NCI-H2107 treated with DMSO at 0.1 percent for 48 hours (cell line): ENCODE results near the gene NOC4L.
A peak's percentile ranks its signal among the peaks of the same experiment; 100 is the strongest.
"Not testable (repeated sequence)": the region's sequence is repeated elsewhere in the genome, so short reads cannot be mapped to it uniquely, and the experiment has no call there.

ENCODE experiments used
- DNase-seq: peaks from one replicate; lab custom pipeline; 2025; ENCODE audit not compliant: unreplicated experiment; lab: John Stamatoyannopoulos, UW

The NOC4L gene

GRCh38 chr12:132123970-132124765 is 20.1 kb upstream of the NOC4L start:
- DNase-seq: no peak

GRCh38 chr12:132124766-132125425 is 19.4 kb upstream of the NOC4L start:
- no peak for DNase-seq

- DNase-seq: no peak
These were observed 18.5 kb upstream of the NOC4L start for GRCh38 chr12:132125736-132126135.

DNA sequence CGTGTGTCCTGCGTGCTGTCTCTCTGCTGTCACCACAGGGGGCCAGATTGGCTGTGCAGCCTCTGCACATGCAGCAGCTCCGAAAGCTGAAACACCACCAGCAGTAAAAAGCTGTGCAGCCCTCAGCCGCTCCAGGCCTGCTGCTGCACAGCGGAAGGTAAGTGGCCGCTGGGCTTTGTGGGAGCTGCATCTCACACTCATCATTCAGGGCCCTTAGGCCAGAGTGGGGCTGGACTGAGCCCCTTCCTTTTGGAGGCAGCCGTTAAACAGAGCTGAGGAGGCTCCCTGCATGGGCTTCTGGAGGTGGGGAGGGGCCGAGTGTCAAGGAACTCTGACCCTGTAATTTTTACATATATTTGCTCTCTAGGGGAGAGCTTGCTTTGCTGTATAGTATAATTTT is 17.2 kb upstream of the NOC4L start:
- no peak for DNase-seq

GRCh38 chr12:132129007-132129406 is 15.2 kb upstream of the NOC4L start:
- no peak for DNase-seq

GRCh38 chr12:132130690-132131089 is 13.6 kb upstream of the NOC4L start:
- no peak for DNase-seq

DNA sequence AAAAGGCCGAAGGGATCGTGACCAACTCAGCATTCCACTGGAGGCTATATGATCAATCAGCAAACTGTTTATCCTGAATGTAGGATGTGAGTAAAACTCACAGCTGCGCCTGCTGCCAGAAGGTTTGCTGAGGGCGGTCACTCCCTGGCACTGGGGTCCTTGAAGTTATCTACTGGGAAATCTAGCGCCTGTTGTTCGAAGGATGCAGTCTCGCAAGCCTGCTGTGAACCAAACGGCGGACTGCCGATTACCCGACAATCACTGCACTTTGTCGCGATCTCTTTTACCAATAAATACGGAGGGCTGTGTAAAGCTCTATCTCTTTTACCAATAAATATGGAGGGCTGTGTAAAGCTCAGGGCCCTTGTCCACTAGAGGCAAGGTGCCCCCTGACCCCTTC is 13.0 kb upstream of the NOC4L start:
- DNase-seq: no peak

- no peak for DNase-seq
These were observed 12.3 kb upstream of the NOC4L start for GRCh38 chr12:132131952-132132351.

DNA sequence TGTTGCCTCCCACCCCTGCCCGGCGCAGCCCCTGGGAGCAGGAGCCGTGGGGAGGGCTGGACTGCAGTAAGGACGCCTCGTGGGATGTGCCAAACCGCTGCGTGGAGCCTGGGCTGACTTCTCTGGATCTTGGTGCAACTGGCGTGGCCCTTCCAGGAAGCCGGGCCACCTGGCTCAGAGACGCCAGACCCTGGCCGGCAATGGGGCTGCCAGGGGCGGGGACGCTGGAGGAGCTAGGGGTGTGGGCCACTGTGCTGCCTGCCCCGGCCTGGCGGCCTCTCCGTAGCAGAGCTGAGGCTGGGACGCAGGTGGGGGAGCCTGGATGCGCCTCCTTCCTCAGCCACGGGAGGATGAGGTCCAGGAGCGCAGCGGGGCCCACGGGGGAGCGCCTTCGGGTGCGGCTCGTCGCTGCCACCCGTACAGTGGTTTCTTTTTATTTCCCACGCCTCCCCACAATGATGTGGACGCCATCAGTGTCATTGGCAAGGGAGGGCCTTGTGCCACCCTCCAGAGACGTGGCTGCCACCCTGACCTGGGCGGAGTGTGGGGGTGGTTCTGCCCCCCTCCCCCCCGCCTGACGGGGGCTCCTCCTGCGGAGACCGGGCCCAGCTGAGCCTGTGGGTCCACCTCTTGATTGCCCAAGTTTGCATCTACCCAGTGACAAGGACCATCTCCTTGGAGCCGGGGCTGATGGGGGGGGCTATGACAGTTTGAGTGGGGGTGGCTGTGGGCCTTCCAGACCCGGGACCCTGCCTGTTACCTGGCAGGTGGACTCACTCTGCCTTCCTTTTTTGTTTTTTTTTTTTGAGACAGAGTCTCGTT is 11.4 kb upstream of the NOC4L start:
- no peak for DNase-seq

DNA sequence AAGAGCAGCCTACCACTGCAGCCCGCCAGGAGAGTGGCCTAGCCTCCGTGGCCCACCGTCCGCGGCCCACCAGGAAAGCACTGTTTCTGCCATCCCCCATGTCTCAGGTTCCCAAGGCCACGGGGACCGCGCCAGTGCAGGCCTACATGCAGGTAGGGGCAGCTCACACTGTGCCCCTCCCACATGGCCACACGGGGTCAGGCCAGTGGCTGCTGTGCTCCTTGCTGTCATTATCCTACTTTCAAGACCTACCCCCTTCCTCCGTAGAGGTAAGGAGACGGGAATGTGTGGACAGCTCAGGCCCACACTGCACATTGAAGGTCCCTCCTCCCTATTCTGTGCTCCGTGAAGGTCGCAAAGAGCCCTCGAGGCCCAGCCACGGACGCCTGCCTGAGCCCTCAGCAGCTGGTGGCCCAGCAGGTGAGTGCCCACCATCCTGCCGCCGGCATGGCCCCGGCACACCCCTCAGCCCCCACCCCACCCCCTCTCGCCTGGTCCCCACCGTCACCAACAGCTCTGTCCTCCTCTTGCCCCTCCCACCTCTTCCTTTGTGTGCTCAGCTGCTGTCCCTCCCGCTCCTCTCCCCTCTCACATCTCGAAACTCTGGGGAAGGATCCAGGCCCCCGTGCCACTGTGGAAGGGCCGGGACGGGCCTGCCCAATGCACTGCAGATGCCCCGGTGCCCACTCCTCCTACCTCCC is 10.2 kb upstream of the NOC4L start:
- DNase-seq: peak; percentile 43

GRCh38 chr12:132134653-132135183 is 9.5 kb upstream of the NOC4L start:
- DNase-seq: not testable (repeated sequence)

GRCh38 chr12:132136226-132136625 is 8.0 kb upstream of the NOC4L start:
- not testable (repeated sequence) for DNase-seq

DNA sequence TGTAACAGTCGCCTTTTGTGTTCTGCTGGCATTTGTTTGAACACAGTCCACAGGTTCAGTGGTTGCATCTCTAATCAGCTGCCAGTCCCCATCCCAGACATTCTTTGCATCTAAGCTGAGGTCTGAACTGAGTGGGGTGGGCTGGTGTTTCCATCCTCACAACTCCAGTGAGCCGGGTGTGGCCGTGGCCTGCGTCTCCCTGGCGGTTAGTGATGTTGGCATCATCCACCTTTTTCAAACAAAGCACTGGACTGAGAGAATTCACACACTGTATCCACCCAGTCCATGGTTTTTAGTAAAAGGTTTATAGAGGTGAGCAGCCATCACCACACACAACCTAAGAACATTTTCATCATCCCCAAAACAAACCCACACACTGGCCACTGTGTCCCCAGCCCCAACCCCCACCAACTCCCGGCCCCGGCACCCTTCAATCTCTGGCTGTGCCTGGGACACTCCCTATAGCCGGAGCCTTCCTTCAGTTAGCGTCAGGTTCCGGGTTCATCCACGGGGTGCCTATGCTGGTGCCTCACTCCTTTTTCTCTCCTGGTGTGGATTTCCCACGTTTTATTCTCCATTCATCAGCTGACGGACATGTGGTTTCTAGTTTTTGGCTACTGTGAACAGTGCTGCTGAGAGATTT is 6.7 kb upstream of the NOC4L start:
- no peak for DNase-seq

DNA sequence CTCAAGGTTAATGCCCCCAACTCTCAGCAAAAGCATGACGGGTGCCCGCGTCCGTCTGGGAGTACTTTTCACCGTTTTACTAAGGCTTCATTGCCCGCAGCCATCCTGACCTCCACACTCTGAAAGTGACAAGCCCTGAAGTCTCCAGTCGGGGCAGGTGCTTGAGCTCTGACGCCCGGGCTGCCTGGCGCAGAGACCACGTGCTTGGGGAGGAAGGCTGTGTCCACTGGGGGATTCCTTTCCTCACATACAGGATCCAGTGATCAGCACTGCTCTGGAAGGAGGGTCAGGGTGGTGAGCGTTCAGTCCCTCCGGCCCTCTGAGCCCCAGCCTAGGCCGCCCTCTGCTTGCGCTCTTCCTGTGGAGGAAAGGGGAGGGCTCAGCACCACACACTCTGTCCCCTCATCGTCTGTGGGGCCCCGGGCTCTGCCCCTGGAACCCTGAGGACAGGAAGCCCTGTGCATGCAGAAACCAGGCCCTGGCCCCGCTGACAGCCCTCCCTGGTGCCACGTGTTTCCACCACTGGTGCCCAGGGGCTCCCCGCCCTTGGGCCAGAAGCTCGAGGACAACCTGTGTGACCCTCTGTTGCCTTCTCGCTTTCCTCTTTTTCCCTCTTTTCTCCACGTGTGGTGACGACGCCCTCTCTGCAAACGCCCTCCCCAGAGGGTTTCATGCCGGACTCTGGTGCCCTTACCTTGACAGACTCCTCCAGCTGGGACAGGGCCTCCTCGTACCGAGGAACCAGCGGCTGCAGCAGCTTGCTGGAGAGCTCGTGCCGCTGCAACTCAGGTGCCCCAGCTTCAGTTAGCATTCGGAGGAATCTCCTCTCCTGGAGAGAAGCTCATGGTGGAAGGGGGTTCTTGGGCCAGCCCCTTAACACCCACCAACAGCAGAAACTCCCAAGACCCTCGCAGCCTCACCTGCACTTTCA is 5.1 kb upstream of the NOC4L start:
- no peak for DNase-seq

GRCh38 chr12:132139912-132140311 is 4.3 kb upstream of the NOC4L start:
- no peak for DNase-seq

DNA sequence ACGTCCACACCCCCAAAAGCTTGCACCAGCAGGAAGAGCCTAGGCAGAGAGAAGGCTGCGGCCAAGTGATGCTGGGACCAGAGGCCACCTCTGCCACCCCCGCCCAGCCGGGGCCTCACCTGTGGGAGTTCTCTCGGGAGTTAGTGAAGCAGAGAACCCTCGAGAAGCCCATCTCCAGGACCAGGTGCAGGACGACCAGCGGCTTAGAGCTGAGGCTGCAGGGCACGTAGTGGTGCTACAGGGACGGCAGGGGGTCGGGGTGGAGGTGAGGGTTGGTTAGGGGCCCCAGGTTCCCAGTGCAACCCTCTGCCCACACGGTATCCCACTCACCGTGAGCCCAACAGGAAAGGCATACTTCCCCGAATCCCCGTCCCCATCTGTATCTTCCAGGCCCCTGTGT is 3.8 kb upstream of the NOC4L start:
- DNase-seq: no peak

DNA sequence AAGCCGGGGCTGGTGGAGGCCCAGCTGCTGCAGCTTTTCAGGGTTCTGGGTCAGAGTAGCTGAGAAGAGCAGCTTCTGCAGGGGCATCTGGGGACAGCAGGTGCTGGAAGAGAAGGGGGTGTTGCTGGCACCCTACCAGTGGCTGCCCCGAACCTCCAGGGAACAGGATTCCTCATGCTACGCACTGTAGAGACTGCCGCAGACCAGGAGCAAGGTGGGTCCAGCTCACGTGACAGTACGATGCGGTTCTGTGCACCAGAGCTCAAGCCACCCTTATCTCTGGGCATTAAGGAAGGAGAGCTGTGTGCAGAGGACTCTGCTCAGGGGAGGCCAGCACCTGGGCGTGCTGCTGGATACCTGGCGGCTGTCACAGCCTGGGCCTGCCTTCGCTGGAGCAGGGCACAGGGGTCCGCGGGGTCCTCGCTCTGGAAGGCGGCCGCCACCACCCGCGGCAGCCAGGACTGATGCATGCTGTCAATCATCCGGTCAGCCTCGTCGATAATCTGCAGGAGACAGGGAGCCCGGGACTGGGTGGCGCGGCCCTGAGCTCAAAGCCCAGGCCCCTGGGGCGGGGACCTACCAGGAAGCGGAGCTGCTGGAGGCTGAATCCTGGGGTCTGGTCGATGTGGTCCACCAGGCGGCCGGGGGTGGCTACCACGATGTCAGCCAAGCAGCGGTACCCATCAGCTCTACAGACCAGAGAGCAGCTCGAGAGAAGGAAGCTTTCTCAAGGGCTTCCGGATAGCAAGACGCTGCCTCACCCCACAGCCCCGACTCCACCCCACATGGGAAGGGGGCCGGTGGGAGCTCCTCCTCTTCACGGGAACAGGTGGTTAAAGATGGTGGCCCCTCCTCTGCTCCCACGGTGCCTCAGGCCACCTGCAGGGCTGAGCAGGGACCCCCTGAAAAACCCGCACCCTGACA is 3.1 kb upstream of the NOC4L start:
- no peak for DNase-seq

GRCh38 chr12:132141976-132142678 is 2.1 kb upstream of the NOC4L start:
- no peak for DNase-seq
